Cardiac muscle cell (in vitro differentiated cells and primary cell): ENCODE measurements around the gene SMO. TPM values are rescaled to one million over a fixed set of nuclear protein-coding genes. Genes with fewer than 3 reads are reported as not detected.
"Not testable (repeated sequence)": the region's sequence is repeated elsewhere in the genome, so short reads cannot be mapped to it uniquely, and the experiment has no call there.

ENCODE experiments used
- DNase-seq, 2 donors: peaks; one replicate each; pipeline versions ENCODE4 v3.0.0 to v3.0.0-alpha.2; 2010 to 2017; ENCODE audit warnings: low read depth in 1 of 2, low spot score in 1 of 2
- H3K27ac ChIP-seq: fragments of 200-600 bp; sonication (generic); 2 replicates; pipeline ENCODE4 v1.5.1; 2016
- H3K27me3 ChIP-seq: fragments of 200-600 bp; sonication (generic); 2 replicates; pipeline ENCODE4 v1.6.0; 2016; ENCODE audit warnings: control low read depth
- H3K36me3 ChIP-seq: fragments of 200-600 bp; sonication (generic); 2 replicates; pipeline ENCODE4 v1.5.1; 2016; ENCODE audit warnings: control low read depth
- H3K4me1 ChIP-seq: fragments of 200-600 bp; sonication (generic); 2 replicates; pipeline ENCODE4 v1.8.1; 2017; ENCODE audit warnings: low read depth, mild to moderate bottlenecking, mixed run types
- H3K4me3 ChIP-seq: fragments of 200-600 bp; sonication (generic); 2 replicates; pipeline ENCODE4 v1.5.1; 2016; ENCODE audit warnings: mild to moderate bottlenecking
- H3K9me3 ChIP-seq: fragments of 200-600 bp; sonication (generic); 2 replicates; pipeline ENCODE4 v1.5.1; 2017; ENCODE audit warnings: low read depth, mild to moderate bottlenecking, control low read depth
- polyA plus RNA-seq: library from polyadenylated mRNA; unstranded; fragments of >200 nt; fragmentation: Nextera tagmentation; extraction: Ambion mirVana; gene quantifications from 2 replicates; pipeline ENCODE4 v1.2.1, GENCODE V29; 2016
- total RNA-seq: library from RNA; depleted of rRNA; stranded (reverse); fragments of >200 nt; gene quantifications from 2 replicates; pipeline ENCODE4 v1.2.3, GENCODE V29; 2016
- TF ChIP-seq, protein P1 (sequence below): IDR thresholded peaks from 2 replicates; pipeline ENCODE4 v1.5.1; 2012; ENCODE audit warnings: low read depth, mild to moderate bottlenecking, low read length

SMO gene
- total and polyA plus RNA-seq, 2 experiments from 2014 or later: 35.0 to 82.9 TPM

- no peak overlapping the region for H3K27ac ChIP-seq
- DNase-seq: no peak
Measured at GRCh38 chr7:129170441-129171021, 17.9 kb upstream of the SMO start.

GRCh38 chr7:129173861-129174260, 14.6 kb upstream of the SMO start:
- not testable (repeated sequence) for H3K27me3 ChIP-seq, H3K36me3 ChIP-seq

More at GRCh38 chr7:129170441-129171021, 17.9 kb upstream of the SMO start:
- TF ChIP-seq, protein P1, sequence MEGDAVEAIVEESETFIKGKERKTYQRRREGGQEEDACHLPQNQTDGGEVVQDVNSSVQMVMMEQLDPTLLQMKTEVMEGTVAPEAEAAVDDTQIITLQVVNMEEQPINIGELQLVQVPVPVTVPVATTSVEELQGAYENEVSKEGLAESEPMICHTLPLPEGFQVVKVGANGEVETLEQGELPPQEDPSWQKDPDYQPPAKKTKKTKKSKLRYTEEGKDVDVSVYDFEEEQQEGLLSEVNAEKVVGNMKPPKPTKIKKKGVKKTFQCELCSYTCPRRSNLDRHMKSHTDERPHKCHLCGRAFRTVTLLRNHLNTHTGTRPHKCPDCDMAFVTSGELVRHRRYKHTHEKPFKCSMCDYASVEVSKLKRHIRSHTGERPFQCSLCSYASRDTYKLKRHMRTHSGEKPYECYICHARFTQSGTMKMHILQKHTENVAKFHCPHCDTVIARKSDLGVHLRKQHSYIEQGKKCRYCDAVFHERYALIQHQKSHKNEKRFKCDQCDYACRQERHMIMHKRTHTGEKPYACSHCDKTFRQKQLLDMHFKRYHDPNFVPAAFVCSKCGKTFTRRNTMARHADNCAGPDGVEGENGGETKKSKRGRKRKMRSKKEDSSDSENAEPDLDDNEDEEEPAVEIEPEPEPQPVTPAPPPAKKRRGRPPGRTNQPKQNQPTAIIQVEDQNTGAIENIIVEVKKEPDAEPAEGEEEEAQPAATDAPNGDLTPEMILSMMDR: no peak
- H3K4me3 ChIP-seq: no peak overlapping the region
- no peaks in the 10 kb centered on the region for H3K36me3 ChIP-seq
- peaks cover 2% of the 10 kb centered on the region for H3K4me1 ChIP-seq
- no peaks in the 10 kb centered on the region for H3K27me3 ChIP-seq
- H3K9me3 ChIP-seq: no peaks in the 10 kb centered on the region

GRCh38 chr7:129176916-129177710, 11.3 kb upstream of the SMO start:
- TF ChIP-seq, protein P1: no peak
- Histone ChIP-seq H3K27me3 (no peaks in the 10 kb centered on the region), H3K9me3 (no peaks in the 10 kb centered on the region), H3K4me1 (no peaks in the 10 kb centered on the region), H3K36me3 (no peaks in the 10 kb centered on the region), H3K27ac (no peak overlapping the region), H3K4me3 (no peak overlapping the region)
- no peak for DNase-seq

More at GRCh38 chr7:129173861-129174260, 14.6 kb upstream of the SMO start:
- not testable (repeated sequence) for H3K4me3 ChIP-seq, H3K27ac ChIP-seq, H3K9me3 ChIP-seq, DNase-seq, H3K4me1 ChIP-seq

DNA sequence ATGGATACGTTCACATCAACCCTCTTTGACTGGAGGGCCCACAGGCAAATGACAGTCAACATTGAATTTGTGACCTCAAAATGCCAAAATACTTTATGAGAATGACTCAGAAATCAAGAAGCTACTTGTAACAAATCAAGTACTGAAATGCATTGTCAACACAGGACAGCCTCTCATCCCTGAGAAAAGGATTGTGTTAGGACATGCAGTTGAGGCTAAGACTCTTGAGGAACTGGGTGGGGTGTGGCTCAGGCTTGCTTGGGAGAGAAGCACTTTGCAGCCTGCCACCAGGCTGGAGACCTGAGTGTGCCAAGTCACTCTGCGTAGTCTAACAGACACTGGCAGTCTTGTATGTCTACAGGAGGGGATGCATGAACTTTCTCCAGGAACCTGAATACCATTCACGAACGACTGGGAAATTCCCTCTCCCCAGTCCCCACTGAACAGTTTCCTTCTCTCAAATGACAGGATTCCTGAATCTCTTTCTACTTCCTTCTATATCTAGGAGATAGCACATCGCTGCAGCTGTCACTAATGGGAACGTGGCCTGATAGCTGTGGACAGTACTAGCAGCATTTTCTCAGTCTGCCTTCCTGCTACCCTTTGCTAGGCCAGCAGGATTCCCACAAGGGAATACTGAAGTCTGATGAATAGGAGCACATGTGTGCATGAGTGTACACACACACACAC, 3.3 kb upstream of the SMO start:
- Histone ChIP-seq H3K27me3 (no peaks in the 10 kb centered on the region), H3K27ac (no peak overlapping the region), H3K36me3 (no peaks in the 10 kb centered on the region), H3K9me3 (no peaks in the 10 kb centered on the region), H3K4me3 (no peak overlapping the region), H3K4me1 (peaks cover 21% of the 10 kb centered on the region)
- TF ChIP-seq, protein P1: no peak
- DNase-seq: no peak

GRCh38 chr7:129186749-129187260, 1.6 kb upstream of the SMO start:
- DNase-seq: no peak
- H3K4me1 ChIP-seq: peaks cover 33% of the 10 kb centered on the region
- TF ChIP-seq, protein P1: no peak
- no peaks in the 10 kb centered on the region for H3K36me3 ChIP-seq
- no peak overlapping the region for H3K4me3 ChIP-seq
- no peaks in the 10 kb centered on the region for H3K27me3 ChIP-seq
- no peak overlapping the region for H3K27ac ChIP-seq
- H3K9me3 ChIP-seq: no peaks in the 10 kb centered on the region
